Measurements from ENCODE around the gene CREB5.

The CREB5 gene

DNA sequence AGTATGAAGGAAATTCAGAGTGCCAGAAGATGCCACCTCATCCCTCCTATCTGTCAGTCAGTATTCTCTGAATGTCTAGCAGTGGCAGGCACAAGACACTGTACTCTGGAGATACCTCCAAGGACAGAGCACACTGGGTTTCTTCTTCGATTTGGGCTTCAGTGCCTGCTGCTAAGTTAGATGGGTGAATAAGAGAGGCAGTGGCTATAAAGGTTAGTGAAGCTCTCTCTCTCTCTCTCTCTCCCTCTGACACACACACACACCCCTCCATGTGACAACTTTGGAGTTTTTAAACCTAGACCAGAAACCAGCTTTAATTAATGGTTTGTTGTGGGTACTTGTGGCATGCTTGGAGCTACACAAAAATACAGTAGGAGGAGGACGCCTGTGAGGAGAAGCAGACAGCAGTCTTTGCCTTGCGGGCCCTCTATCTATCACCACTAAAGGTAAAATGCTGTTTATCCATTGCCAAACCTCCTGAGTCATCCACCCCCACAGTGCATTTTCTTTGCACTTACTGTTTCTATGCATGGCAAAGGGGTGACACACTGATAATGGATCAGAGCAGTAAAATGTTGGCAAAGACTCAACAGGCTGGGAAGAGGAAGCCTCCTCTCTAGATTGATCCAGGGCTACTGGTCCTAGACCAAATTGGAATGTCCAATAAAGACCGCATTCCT lies 443.4 kb downstream of the CREB5 start:
- DNase-seq (ENCODE audit: low spot score): no peak

- no peak for DNase-seq (ENCODE audit: low spot score)
Measured at GRCh38 chr7:28856656-28857055, 444.3 kb downstream of the CREB5 start.

DNA sequence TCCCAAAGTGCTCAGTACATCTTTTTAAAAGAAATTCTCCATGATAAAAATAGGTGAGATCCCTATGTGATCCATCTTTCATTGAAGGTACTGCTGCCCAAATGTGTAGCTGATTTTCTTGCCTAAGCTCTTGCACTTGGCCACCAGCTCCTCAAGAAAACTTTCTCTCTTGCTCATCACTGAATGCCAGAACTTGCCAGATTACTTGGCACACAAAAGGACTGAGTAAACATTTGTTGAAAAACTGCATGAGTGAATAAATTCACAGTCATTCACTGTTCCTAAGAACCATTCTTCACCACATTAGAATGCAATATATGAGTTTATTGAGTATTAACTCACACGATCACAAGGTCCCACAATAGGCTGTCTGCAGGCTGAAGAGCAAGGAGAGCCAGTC lies 445.9 kb downstream of the CREB5 start:
- DNase-seq (ENCODE audit: low spot score): no peak

GRCh38 chr7:28858895-28859294 lies 446.6 kb downstream of the CREB5 start:
- no peak for DNase-seq (ENCODE audit: low spot score)

- DNase-seq (ENCODE audit: low spot score): no peak
Measured at GRCh38 chr7:28861825-28862224, 449.5 kb downstream of the CREB5 start.

GRCh38 chr7:28862595-28863272 lies 450.4 kb downstream of the CREB5 start:
- no peak for DNase-seq (ENCODE audit: low spot score)

DNA sequence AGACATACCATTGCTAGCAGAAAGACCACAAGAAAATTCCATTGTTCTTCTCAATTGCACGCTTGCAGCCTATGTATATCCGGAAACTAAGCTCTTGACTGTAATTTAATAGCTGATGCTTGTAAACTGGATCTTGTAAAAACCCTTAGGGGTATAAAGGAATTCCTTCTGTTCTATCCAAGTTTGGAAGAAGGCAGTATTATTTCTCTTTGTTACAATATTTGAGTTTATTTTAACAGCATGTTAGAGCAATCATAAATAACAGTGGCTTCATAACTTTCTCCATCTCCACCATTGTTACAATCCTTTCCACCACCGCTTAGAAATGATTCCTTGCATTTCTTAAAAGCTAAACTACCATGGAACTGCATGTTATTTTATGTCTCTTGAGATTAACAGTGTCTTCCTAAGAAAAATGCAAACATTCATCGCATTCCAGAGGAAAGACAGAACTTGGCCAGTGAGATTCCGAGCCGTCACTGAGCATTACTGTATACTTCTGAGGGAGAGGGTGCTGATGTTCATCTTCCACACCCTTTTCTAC lies 453.4 kb downstream of the CREB5 start:
- DNase-seq (ENCODE audit: low spot score): no peak

DNA sequence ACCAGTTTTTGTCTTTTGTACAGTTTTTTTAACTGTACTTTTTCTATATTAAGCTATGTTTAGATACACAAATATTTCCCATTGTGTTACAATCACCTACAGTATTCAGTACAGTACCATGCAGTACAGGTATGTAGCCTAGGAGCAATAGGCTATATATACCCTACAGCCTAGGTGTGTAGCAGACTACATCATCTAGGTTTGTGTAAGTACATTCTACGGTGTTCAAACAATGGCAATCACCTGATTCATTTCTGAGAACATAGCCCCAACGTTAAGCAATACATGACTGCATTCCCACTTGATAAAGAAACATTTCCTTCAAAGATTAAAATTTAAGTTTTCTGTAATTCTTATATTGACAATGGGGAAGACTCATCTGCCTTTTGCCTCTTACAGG lies 456.4 kb downstream of the CREB5 start:
- no peak for DNase-seq (ENCODE audit: low spot score)

GRCh38 chr7:28871077-28871476 lies 458.8 kb downstream of the CREB5 start:
- no peak for DNase-seq (ENCODE audit: low spot score)

GRCh38 chr7:28871631-28872030 lies 459.3 kb downstream of the CREB5 start:
- DNase-seq (ENCODE audit: low spot score): no peak

- DNase-seq (ENCODE audit: low spot score): no peak
Measured at GRCh38 chr7:28872226-28872625, 459.9 kb downstream of the CREB5 start.

DNA sequence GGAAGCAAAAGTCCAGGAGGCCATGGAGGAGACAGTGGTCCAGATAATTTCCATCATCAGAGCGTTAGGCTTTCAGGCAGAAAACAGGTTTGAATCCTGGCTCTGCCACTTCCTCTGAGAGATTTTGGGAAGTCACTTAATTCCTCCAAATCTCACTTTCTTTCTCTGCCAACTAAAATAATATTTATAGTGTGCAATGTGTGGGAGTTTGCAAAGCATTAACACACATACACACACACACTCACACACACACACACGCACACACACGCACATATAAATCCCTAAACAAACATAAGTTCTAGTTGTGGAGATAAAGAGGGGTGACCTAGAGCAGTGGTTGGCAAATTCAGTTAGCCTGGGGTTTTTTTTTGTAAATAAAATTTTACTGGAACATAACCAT lies 461.0 kb downstream of the CREB5 start:
- no peak for DNase-seq (ENCODE audit: low spot score)

- no peak for DNase-seq (ENCODE audit: low spot score)
Measured at GRCh38 chr7:28874001-28874400, 461.7 kb downstream of the CREB5 start.
